Neural crest cell (in vitro differentiated cells): ENCODE results near the gene BTN2A1. TPM values are rescaled to one million over a fixed set of nuclear protein-coding genes. Genes with fewer than 3 reads are reported as not detected.
"Not testable (repeated sequence)": the region's sequence is repeated elsewhere in the genome, so short reads cannot be mapped to it uniquely, and the experiment has no call there.

Source experiments
- DNase-seq: peaks from one replicate; pipeline ENCODE4 v3.0.0; 2021; ENCODE audit warnings: low read depth, mixed read lengths, low spot score
- H3K27ac Mint-ChIP-seq: one replicate; pipeline ENCODE4 v1.8.0; 2021; ENCODE audit warnings: mild to moderate bottlenecking, mixed read lengths; ENCODE audit not compliant: unreplicated experiment
- H3K27me3 Mint-ChIP-seq: 2 replicates; pipeline ENCODE4 v1.8.0; 2021; ENCODE audit warnings: low read depth, mild to moderate bottlenecking, mixed read lengths
- H3K36me3 Mint-ChIP-seq: 2 replicates; pipeline ENCODE4 v1.8.0; 2021; ENCODE audit warnings: low read depth, mild to moderate bottlenecking, mixed read lengths
- H3K4me1 Mint-ChIP-seq: 2 replicates; pipeline ENCODE4 v1.8.0; 2021; ENCODE audit warnings: mixed read lengths
- H3K4me3 Mint-ChIP-seq: one replicate; pipeline ENCODE4 v1.8.0; 2021; ENCODE audit warnings: mild to moderate bottlenecking, mixed read lengths
- H3K9me3 Mint-ChIP-seq: 2 replicates; pipeline ENCODE4 v1.8.0; 2021; ENCODE audit warnings: mixed read lengths
- CTCF ChIP-seq: fragments of 200-600 bp; sonication (generic); conservative IDR thresholded peaks from 2 replicates; pipeline ENCODE4 v1.5.0; 2021; ENCODE audit warnings: antibody characterized with exemption, mild to moderate bottlenecking
- total RNA-seq: library from RNA; stranded (reverse); gene quantifications from 2 replicates; pipeline ENCODE4 v1.2.1, GENCODE V29; 2021

BTN2A1 gene
- total RNA-seq, 1 donor from 2014 or later = 25.2 TPM

- H3K9me3 Mint-ChIP-seq = peaks cover 2% of the 10 kb centered on the region
- H3K4me1 Mint-ChIP-seq = peaks cover 18% of the 10 kb centered on the region
- H3K36me3 Mint-ChIP-seq = peaks cover 59% of the 10 kb centered on the region
- no peak overlapping the region for H3K4me3 Mint-ChIP-seq
- no peak for TF ChIP-seq CTCF
- DNase-seq = no peak
- no peaks in the 10 kb centered on the region for H3K27me3 Mint-ChIP-seq
- no peak overlapping the region for H3K27ac Mint-ChIP-seq
Observed at GRCh38 chr6:26428206-26428605, 29.5 kb upstream of the BTN2A1 start.

- TF ChIP-seq CTCF = no peak
- Mint-ChIP-seq H3K27ac (peak overlapping the region; percentile 35), H3K4me1 (no peaks in the 10 kb centered on the region), H3K9me3 (peaks cover 14% of the 10 kb centered on the region), H3K27me3 (no peaks in the 10 kb centered on the region), H3K4me3 (no peak overlapping the region), H3K36me3 (peaks cover 70% of the 10 kb centered on the region)
- no peak for DNase-seq
Observed at GRCh38 chr6:26430787-26431186, 27.0 kb upstream of the BTN2A1 start.

DNA sequence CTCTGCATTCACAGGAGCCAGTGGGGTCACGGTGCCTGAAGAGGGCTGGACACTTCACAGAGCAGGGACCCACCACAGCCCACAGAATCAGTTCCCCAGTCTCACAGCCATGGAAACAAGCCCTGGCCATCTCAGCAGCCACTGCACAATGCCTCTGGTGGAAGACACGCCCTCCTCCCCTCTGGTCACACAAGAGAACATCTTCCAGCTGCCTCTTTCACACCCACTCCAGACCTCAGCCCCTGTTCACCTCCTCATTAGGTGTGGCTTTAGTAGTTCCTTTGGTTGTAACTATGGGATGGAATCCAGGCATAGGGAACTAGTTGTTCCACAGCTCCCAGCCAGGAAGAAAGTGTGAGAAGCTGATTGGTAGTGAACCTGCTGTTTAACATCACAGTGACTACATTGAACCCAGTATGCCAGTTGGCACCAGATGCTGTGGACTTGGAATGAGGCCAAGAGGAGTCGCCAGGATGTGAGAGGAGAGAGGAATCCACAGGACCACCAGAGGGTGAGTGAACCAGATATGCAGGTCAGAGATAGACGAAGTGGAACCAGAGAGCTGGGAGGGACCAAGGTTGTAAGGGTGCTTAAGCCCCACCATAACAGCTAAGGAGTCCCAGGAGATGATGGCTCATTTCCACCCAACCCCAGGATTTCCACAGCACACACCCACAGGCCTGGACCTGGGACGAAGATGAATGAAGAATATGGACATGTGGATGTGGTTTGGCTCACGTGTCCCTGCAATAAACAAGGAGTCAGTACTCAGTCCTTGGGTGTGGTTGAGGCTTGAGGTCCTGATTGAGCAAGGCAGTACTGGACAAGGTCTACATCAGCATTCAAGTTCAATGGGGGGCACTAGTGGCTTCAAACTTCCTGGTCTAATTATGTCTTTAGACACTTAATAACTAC, 26.2 kb upstream of the BTN2A1 start:
- Mint-ChIP-seq H3K4me1 (no peaks in the 10 kb centered on the region), H3K27ac (peak overlapping the region; percentile 35), H3K9me3 (peaks cover 17% of the 10 kb centered on the region), H3K36me3 (peaks cover 72% of the 10 kb centered on the region), H3K4me3 (no peak overlapping the region), H3K27me3 (no peaks in the 10 kb centered on the region)
- no peak for TF ChIP-seq CTCF
- DNase-seq = no peak

GRCh38 chr6:26432627-26433201, 25.0 kb upstream of the BTN2A1 start:
- no peak for TF ChIP-seq CTCF
- Mint-ChIP-seq H3K4me1 (no peaks in the 10 kb centered on the region), H3K9me3 (peaks cover 17% of the 10 kb centered on the region), H3K27ac (no peak overlapping the region), H3K4me3 (no peak overlapping the region), H3K27me3 (no peaks in the 10 kb centered on the region), H3K36me3 (peaks cover 68% of the 10 kb centered on the region)
- DNase-seq = no peak

DNA sequence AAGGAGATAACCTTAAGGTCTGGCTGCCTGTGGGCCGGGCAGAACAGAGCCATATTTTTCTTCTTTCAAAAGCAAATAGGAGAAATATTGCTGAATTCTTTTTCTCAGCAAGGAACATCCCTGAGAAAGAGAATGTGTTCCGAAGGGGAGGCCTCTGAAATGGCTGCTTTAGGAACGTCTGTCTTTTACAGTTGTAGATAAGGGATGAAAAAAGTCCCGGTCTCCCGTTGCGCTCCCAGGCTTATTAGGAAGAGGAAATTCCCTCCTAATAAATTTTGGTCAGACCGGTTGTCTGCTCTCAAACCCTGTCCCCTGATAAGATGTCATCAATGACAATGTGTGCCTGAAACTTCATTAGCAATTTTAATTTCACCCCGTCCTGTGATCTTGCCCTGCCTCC, 24.1 kb upstream of the BTN2A1 start:
- peaks cover 62% of the 10 kb centered on the region for H3K36me3 Mint-ChIP-seq
- not testable (repeated sequence) for H3K27me3 Mint-ChIP-seq, H3K27ac Mint-ChIP-seq, H3K4me1 Mint-ChIP-seq, DNase-seq, H3K4me3 Mint-ChIP-seq
- peaks cover 17% of the 10 kb centered on the region for H3K9me3 Mint-ChIP-seq

DNA sequence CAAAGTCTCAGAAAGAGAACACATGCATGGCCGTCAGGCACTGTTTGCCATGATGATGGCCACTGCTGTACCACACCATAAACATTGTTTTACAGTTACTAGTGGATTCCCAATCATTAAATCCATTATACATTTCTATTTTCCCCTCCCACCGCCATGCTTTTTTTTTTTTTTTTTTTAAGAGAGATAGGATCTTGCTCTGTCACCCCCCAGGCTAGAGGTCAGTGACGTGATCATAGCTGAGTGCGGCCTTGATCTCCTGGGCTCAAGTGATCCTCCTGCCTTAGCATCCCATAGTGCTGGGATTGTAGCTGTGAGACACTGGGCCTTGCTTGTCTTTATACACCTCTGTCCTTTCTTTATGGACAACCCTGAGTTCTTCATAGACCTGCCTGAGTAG, 21.7 kb upstream of the BTN2A1 start:
- no peak for DNase-seq
- no peak overlapping the region for H3K27ac Mint-ChIP-seq
- no peak overlapping the region for H3K4me3 Mint-ChIP-seq
- peaks cover 52% of the 10 kb centered on the region for H3K36me3 Mint-ChIP-seq
- H3K4me1 Mint-ChIP-seq = peaks cover 11% of the 10 kb centered on the region
- H3K27me3 Mint-ChIP-seq = no peaks in the 10 kb centered on the region
- TF ChIP-seq CTCF = no peak
- H3K9me3 Mint-ChIP-seq = peaks cover 17% of the 10 kb centered on the region
